Keratinocyte (primary cell): ENCODE data around the gene LIX1.

Experiments used
- EZH2 ChIP-seq: IDR thresholded peaks from one replicate; pipeline ENCODE4 v1.6.1; 2012; ENCODE audit warnings: inconsistent platforms, mild to moderate bottlenecking, low read length, moderate library complexity
- TF ChIP-seq, protein P1 (sequence below), 3 experiments: IDR thresholded peaks in 1 of 3; conservative IDR thresholded peaks in 1 of 3; optimal IDR thresholded peaks in 1 of 3; 2 replicates in 2 of 3; 3 replicates in 1 of 3; pipeline versions ENCODE3 to v1.5.1; 2011; ENCODE audit warnings: low read length in 3 of 3, mild to moderate bottlenecking in 3 of 3, moderate library complexity in 2 of 3, control low read depth in 1 of 3, inconsistent platforms in 1 of 3; ENCODE audit not compliant: insufficient read depth in 2 of 3; ENCODE audit errors: extremely low read depth in 1 of 3

DNA sequence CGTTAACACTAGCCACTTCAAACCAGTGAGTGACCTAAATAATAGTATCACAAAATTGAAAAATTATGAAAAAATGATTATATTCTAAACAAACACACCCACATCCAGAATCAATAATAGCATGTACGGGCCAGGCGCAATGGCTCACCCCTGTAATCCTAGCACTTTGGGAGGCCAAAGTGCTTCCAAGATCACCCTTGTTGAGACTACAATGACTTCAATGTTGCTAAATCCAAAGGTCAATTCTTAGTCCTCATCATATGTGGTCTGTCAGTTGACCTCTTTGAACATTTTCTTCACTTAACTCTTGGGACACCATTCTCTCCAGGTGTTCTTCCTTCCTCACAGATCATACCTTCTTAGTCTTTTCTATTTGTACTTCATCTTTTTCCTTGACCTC lies 29.3 kb upstream of the LIX1 start:
- TF ChIP-seq, protein P1, sequence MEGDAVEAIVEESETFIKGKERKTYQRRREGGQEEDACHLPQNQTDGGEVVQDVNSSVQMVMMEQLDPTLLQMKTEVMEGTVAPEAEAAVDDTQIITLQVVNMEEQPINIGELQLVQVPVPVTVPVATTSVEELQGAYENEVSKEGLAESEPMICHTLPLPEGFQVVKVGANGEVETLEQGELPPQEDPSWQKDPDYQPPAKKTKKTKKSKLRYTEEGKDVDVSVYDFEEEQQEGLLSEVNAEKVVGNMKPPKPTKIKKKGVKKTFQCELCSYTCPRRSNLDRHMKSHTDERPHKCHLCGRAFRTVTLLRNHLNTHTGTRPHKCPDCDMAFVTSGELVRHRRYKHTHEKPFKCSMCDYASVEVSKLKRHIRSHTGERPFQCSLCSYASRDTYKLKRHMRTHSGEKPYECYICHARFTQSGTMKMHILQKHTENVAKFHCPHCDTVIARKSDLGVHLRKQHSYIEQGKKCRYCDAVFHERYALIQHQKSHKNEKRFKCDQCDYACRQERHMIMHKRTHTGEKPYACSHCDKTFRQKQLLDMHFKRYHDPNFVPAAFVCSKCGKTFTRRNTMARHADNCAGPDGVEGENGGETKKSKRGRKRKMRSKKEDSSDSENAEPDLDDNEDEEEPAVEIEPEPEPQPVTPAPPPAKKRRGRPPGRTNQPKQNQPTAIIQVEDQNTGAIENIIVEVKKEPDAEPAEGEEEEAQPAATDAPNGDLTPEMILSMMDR (optimal IDR thresholded peaks at IDR 0.05 in 1 of 3, IDR thresholded peaks at IDR 0.05 in 1 of 3, conservative IDR thresholded peaks at IDR 0.05 in 1 of 3; ENCODE audit: extremely low read depth in 1 of 3, insufficient read depth in 2 of 3, low read length in 3 of 3), result no peak
- TF ChIP-seq EZH2, result no peak
